ENCODE results near the gene HOXB6.

- TF ChIP-seq EZH2phosphoT487 (IDR thresholded peaks at IDR 0.05; ENCODE audit: borderline replicate concordance) (no peak), SP1 (IDR thresholded peaks at IDR 0.05; ENCODE audit: low read depth) (no peak), MAX (IDR thresholded peaks at IDR 0.05) (no peak), POLR2A (IDR thresholded peaks at IDR 0.05; ENCODE audit: borderline replicate concordance, extremely low read depth, insufficient read depth, insufficient read length) (no peak), CTCF (IDR thresholded peaks at IDR 0.05 in 2 of 3, conservative IDR thresholded peaks at IDR 0.05 in 1 of 3; ENCODE audit: borderline replicate concordance in 1 of 3, insufficient read depth in 1 of 3, low read depth in 2 of 3, low read length in 2 of 3) (no peak), RAD21 (IDR thresholded peaks at IDR 0.05; ENCODE audit: low read depth) (no peak), EZH2 (IDR thresholded peaks at IDR 0.05) (no peak), POLR2AphosphoS5 (IDR thresholded peaks at IDR 0.05; ENCODE audit: low read depth, low read length) (no peak), SRF (IDR thresholded peaks at IDR 0.05; ENCODE audit: low read depth) (no peak), YY1 (IDR thresholded peaks at IDR 0.05; ENCODE audit: extremely low read depth, insufficient replicate concordance, low read depth, low read length) (no peak), CEBPB (IDR thresholded peaks at IDR 0.05; ENCODE audit: low read depth) (no peak), ZBTB33 (IDR thresholded peaks at IDR 0.05; ENCODE audit: extremely low read depth, insufficient replicate concordance, low read length) (no peak), EGR1 (IDR thresholded peaks at IDR 0.05; ENCODE audit: low read depth) (no peak)
These were observed 37.6 kb downstream of the HOXB6 start for GRCh38 chr17:48567209-48567608.
